ENCODE measurements around the gene LINS1.

Gene LINS1

DNA sequence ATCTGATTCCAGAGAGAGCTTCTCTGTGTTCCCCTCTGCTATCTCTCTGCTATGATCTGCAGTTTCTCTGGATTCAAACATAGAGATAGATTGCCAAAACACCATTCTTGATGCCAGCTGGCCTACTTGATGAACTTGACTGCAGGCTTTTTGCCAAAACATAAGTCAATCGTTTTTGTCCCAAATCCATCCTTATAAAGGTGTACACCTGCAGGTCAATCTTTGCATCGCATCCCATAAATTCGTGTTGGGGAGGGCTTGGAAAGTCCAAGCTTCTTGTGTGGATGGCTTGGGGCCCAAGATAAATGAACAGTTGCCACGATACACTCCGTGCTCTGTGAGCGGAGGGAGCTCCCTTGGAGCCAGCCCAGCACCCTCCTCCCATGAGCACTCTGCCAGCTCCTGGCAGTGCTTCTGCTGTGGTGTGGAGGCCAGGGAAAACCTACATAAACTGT lies 75.9 kb downstream of the LINS1 start:
- Histone ChIP-seq H3K9ac (ENCODE audit: insufficient read length, low read depth) (no peak overlapping the region), H3K36me3 (ENCODE audit: insufficient read depth, insufficient read length, low read length) (no peaks in the 10 kb centered on the region), H3K27me3 (ENCODE audit: insufficient read depth, insufficient read length) (no peaks in the 10 kb centered on the region), H3K4me1 (ENCODE audit: insufficient read depth, insufficient read length) (no peaks in the 10 kb centered on the region), H3K9me3 (ENCODE audit: insufficient read depth, low read length) (peaks cover 7% of the 10 kb centered on the region; the same call in 1 of the 2 replicates), H3K4me3 (ENCODE audit: insufficient read length, low read depth) (no peak overlapping the region)
- DNase-seq (ENCODE audit: low read depth, low spot score) = no peak
- TF ChIP-seq ZNF274 (IDR thresholded peaks at IDR 0.05; ENCODE audit: low read depth, low read length) (no peak), YY1 (IDR thresholded peaks at IDR 0.05; ENCODE audit: insufficient read depth, insufficient read length) (no peak), SUZ12 (IDR thresholded peaks at IDR 0.05; ENCODE audit: extremely low read depth, insufficient read depth, insufficient read length) (no peak)

DNA sequence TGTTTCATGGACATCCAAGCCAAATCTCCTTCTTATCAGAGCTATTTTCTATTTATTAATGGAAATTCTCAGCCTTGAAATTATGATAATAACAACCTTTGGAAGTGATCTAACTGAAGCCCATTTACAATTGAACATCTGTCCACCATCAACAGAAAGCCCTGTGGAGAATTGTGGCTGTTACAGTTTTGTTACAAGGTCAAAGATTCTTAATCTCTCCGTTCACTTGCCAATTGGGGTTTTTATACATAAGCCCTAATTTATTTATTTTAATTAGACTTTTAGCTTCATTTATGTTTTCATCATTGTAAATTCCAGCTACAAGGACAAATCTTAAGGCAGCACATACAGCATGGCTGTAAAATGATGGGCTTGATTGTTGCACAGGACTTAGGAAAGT lies 76.5 kb downstream of the LINS1 start:
- H3K4me3 ChIP-seq (ENCODE audit: insufficient read length, low read depth) = no peak overlapping the region
- no peak for DNase-seq (ENCODE audit: low read depth, low spot score)
- no peaks in the 10 kb centered on the region for H3K36me3 ChIP-seq (ENCODE audit: insufficient read depth, insufficient read length, low read length)
- peaks cover 7% of the 10 kb centered on the region; the same call in 1 of the 2 replicates for H3K9me3 ChIP-seq (ENCODE audit: insufficient read depth, low read length)
- no peaks in the 10 kb centered on the region for H3K27me3 ChIP-seq (ENCODE audit: insufficient read depth, insufficient read length)
- TF ChIP-seq ZNF274 (IDR thresholded peaks at IDR 0.05; ENCODE audit: low read depth, low read length) = no peak
- no peak for TF ChIP-seq SUZ12 (IDR thresholded peaks at IDR 0.05; ENCODE audit: extremely low read depth, insufficient read depth, insufficient read length)
- no peak for TF ChIP-seq YY1 (IDR thresholded peaks at IDR 0.05; ENCODE audit: insufficient read depth, insufficient read length)
- H3K4me1 ChIP-seq (ENCODE audit: insufficient read depth, insufficient read length) = no peaks in the 10 kb centered on the region
- H3K9ac ChIP-seq (ENCODE audit: insufficient read length, low read depth) = no peak overlapping the region

DNA sequence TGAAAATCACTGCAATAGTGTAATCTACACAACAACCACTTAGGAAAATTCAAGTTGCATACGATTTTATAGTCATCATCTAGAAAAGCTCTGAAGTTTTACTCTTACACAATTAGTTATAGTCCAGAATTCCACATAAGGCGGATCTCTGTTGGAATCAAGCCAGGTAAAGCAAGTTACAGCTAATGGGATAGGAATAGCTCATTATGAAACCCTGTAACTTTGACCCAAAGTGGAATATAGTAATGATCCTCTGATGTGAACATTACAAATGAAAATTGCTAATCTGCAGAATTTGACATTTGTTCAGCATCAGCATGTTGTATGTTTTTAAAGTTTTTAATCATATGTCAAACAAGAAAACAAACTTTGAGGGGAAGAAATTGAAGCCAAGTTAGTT lies 77.7 kb downstream of the LINS1 start:
- no peak for DNase-seq (ENCODE audit: low read depth, low spot score)
- H3K9me3 ChIP-seq (ENCODE audit: insufficient read depth, low read length) = peaks cover 7% of the 10 kb centered on the region; the same call in 1 of the 2 replicates
- TF ChIP-seq ZNF274 (IDR thresholded peaks at IDR 0.05; ENCODE audit: low read depth, low read length) (no peak), SUZ12 (IDR thresholded peaks at IDR 0.05; ENCODE audit: extremely low read depth, insufficient read depth, insufficient read length) (no peak), YY1 (IDR thresholded peaks at IDR 0.05; ENCODE audit: insufficient read depth, insufficient read length) (no peak)
- no peaks in the 10 kb centered on the region for H3K36me3 ChIP-seq (ENCODE audit: insufficient read depth, insufficient read length, low read length)
- H3K4me1 ChIP-seq (ENCODE audit: insufficient read depth, insufficient read length) = no peaks in the 10 kb centered on the region
- no peak overlapping the region for H3K4me3 ChIP-seq (ENCODE audit: insufficient read length, low read depth)
- H3K9ac ChIP-seq (ENCODE audit: insufficient read length, low read depth) = no peak overlapping the region
- no peaks in the 10 kb centered on the region for H3K27me3 ChIP-seq (ENCODE audit: insufficient read depth, insufficient read length)

DNA sequence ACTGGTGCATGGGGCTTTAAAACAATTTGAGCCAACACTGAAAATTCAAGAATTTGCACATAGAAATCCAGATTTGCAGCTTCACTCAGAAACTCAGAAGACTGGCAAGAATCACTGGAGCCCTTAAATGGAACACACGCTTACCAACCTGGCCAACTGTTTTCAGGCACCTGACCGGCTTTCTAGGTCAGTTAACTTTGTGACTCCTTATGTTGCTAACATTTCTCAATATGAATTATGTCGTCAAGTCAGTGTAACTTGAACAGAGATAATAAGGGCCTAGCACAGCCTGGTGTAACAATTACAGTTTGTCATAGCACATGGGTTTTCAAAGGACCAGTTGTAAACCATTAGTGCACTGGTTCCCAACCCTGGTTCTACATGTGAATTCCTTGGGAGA lies 80.1 kb downstream of the LINS1 start:
- Histone ChIP-seq H3K36me3 (ENCODE audit: insufficient read depth, insufficient read length, low read length) (no peaks in the 10 kb centered on the region), H3K9ac (ENCODE audit: insufficient read length, low read depth) (no peak overlapping the region), H3K4me3 (ENCODE audit: insufficient read length, low read depth) (no peak overlapping the region), H3K9me3 (ENCODE audit: insufficient read depth, low read length) (peaks cover 7% of the 10 kb centered on the region; the same call in 1 of the 2 replicates), H3K27me3 (ENCODE audit: insufficient read depth, insufficient read length) (no peaks in the 10 kb centered on the region), H3K4me1 (ENCODE audit: insufficient read depth, insufficient read length) (no peaks in the 10 kb centered on the region)
- TF ChIP-seq ZNF274 (IDR thresholded peaks at IDR 0.05; ENCODE audit: low read depth, low read length) = no peak
- TF ChIP-seq SUZ12 (IDR thresholded peaks at IDR 0.05; ENCODE audit: extremely low read depth, insufficient read depth, insufficient read length) = no peak
- TF ChIP-seq YY1 (IDR thresholded peaks at IDR 0.05; ENCODE audit: insufficient read depth, insufficient read length) = no peak
- DNase-seq (ENCODE audit: low read depth, low spot score) = no peak

DNA sequence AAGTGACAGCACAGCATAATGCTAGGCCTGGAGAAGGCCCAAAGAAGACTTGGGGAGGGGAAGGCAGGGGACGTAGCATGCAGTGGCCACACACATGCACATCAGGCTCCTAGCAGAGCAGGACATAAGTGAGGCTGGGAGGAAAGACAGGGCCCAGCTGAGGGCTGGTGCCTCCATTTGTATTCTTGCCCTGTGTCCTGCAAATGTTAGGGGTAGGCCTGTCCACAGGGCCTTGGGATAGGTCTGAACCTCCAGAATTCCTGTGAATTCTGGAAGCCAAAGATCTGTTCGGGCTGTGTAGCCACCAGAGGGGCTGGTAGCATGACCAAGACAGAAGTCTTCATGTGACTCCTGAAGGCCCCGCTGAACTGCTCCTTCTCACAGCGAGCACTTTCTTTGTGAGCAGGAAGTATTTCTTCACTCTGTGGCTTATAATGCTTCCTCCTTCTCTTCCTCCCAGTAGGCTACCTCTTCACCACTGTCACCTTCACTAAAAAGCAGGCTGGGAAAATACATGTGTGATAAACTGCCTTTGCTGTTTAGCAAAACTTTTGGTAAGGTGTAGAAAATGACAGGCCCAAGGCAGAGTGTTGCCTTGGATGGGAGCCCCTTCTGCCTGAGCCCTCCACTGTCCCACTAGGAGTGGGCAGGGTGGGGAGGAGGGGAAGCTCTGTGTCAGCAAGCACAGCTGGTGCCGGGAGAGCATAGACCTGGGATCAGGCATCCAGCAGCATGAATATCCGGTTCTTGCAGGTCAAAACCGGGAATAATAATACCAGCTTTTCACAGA lies 81.7 kb downstream of the LINS1 start:
- no peaks in the 10 kb centered on the region for H3K4me1 ChIP-seq (ENCODE audit: insufficient read depth, insufficient read length)

DNA sequence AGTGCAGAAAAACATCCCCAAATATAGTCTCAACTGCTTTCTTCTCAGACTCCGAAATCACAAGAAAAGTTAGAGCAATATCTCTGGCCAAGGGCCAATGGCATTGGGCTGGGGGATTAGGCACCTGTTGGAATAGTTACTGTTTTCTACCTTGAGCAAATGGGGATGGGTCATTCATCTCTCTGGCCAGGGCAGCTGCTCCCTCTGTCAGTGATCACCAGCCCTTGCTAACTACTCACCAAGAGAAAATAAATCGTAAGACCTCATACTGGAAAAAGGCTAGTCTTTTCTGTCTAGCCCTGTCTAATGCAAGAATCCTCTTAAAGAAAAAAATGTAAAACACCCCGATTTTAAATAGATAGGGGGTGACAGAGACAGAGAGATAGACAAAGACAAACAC lies 84.1 kb downstream of the LINS1 start:
- TF ChIP-seq SUZ12 (IDR thresholded peaks at IDR 0.05; ENCODE audit: extremely low read depth, insufficient read depth, insufficient read length) = no peak
- no peak for TF ChIP-seq ZNF274 (IDR thresholded peaks at IDR 0.05; ENCODE audit: low read depth, low read length)
- TF ChIP-seq YY1 (IDR thresholded peaks at IDR 0.05; ENCODE audit: insufficient read depth, insufficient read length) = no peak
- H3K9ac ChIP-seq (ENCODE audit: insufficient read length, low read depth) = no peak overlapping the region
- DNase-seq (ENCODE audit: low read depth, low spot score) = no peak
- H3K4me3 ChIP-seq (ENCODE audit: insufficient read length, low read depth) = no peak overlapping the region
- no peaks in the 10 kb centered on the region for H3K36me3 ChIP-seq (ENCODE audit: insufficient read depth, insufficient read length, low read length)
- H3K9me3 ChIP-seq (ENCODE audit: insufficient read depth, low read length) = peaks cover 4% of the 10 kb centered on the region; the same call in 1 of the 2 replicates
- no peaks in the 10 kb centered on the region for H3K4me1 ChIP-seq (ENCODE audit: insufficient read depth, insufficient read length)
- H3K27me3 ChIP-seq (ENCODE audit: insufficient read depth, insufficient read length) = no peaks in the 10 kb centered on the region

More for the DNA sequence above, 81.7 kb downstream of the LINS1 start:
- no peaks in the 10 kb centered on the region for H3K27me3 ChIP-seq (ENCODE audit: insufficient read depth, insufficient read length)
- no peak overlapping the region for H3K4me3 ChIP-seq (ENCODE audit: insufficient read length, low read depth)
- H3K9me3 ChIP-seq (ENCODE audit: insufficient read depth, low read length) = peaks cover 7% of the 10 kb centered on the region; the same call in 1 of the 2 replicates
- H3K9ac ChIP-seq (ENCODE audit: insufficient read length, low read depth) = no peak overlapping the region
- no peak for DNase-seq (ENCODE audit: low read depth, low spot score)
- H3K36me3 ChIP-seq (ENCODE audit: insufficient read depth, insufficient read length, low read length) = no peaks in the 10 kb centered on the region
- TF ChIP-seq SUZ12 (IDR thresholded peaks at IDR 0.05; ENCODE audit: extremely low read depth, insufficient read depth, insufficient read length) = no peak
- TF ChIP-seq ZNF274 (IDR thresholded peaks at IDR 0.05; ENCODE audit: low read depth, low read length) = no peak
- no peak for TF ChIP-seq YY1 (IDR thresholded peaks at IDR 0.05; ENCODE audit: insufficient read depth, insufficient read length)
